Stimulated activated CD4-positive, alpha-beta T cell treated with anti-CD3 and anti-CD28 coated beads, TNF-alpha, amount 100 ng/mL, for 1 hour (primary cell): ENCODE measurements around the gene ADGRA3.
"Not testable (repeated sequence)": the region's sequence is repeated elsewhere in the genome, so short reads cannot be mapped to it uniquely, and the experiment has no call there.

Experiments used
- DNase-seq, 3 donors: peaks; one replicate each; pipeline ENCODE4 v3.0.0-alpha.2; 2020; ENCODE audit warnings: low read depth in 3 of 3, low spot score in 1 of 3

ADGRA3 gene

DNA sequence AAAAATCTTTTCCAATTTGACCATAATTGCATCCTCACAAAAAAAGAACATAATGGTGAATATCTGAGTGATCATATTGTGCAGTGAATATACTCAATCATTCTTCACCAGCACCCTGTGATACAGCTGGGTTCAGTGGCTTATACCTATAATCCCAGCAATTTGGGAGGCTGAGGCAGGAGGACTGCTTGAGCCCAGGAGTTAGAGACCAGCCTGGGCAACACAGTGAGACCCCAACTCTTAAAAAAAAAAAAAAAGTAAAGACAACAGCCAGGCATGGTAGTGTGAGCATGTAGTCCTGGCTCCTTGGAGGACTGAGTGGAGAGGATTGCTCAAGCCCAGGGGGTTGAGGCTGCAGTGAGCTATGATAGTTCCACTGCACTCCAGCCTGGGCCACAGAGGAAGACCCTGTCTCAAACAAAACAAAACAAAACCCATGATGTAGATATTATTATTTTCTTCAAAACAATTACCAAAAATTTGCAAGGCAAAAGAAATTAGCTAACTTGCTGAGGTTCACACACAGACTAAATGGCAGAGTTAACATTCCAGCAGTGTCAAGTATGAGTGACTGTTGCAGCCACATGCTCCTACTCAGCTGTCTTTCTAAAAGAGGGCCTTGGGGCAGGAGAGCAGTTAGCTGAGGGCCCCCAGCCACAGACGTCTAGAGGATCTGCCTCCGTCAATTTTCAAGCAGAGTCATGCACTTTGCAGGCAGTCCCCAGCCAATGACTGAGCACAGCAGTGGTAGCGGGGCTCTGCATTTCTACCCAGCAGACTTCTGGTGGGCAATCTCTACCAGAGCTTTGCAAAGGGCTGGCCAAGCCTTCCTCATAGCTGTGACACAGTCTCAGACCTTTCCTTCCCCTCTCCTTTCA, 33.4 kb downstream of the ADGRA3 start:
- DNase-seq = no peak

DNA sequence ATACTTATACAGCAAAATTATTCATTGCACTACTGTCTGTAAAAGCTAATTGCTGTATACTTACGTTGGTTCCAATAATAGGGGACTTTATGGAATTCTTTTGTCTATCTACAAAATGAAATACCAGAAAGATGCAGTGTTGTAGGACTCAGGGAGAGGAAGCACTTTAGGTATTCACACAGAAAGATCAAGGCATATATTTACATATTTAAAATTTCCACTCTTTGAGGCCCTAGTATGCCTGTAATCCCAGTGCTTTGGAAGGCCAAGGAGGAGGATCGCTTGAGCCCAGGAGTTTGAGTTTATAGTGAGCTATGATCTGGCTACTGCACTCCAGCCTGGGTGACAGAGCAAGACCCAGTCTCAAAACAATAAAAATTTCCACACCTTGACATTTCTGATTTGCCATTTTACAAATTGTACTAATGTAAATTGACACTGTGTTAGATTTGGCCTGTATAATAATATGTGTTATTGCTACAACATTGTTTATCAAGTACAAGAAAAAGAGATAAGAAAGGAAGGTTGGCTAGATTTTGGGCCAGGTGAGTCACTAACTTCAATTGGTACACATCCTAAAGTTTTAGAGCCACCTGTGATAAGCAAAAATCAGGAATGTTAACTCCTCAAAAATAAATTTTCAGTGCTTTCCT, 35.1 kb downstream of the ADGRA3 start:
- no peak for DNase-seq

DNA sequence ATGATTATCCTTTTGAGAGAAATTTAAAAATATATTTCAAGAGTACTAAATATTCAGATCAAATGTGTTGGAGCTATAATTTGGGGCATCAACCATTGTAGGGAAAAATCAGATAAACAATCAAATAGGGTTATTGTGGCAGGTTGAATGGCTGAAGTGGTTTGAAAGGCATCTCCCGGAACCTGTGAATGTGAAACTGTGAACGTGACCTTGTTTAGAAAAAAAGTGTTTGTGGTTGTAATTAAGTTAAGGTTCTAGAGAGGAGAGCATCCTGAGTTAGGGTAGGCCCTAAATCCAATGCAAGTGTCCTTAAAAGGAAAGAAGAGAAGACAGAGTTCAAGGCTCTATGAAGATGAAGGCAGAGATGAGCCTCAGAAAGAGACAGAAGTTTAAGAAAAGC, 37.4 kb downstream of the ADGRA3 start:
- no peak for DNase-seq

DNA sequence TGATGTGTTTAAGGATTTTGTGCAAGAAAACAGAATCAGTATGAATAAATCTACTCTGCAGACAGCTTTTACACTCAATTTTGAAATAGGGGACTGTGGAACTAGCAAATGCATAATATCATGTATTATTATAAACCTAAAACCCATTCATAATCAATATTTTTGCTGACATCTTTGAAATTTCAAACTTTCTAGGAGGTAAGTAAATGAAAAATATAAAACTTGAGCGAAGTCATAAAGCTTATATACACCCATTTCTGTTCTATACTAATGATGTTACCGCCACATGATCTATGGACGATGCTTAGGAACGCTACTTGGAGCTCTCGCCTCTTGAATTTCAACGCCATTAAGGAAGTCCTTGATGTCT, 38.1 kb downstream of the ADGRA3 start:
- DNase-seq = no peak

DNA sequence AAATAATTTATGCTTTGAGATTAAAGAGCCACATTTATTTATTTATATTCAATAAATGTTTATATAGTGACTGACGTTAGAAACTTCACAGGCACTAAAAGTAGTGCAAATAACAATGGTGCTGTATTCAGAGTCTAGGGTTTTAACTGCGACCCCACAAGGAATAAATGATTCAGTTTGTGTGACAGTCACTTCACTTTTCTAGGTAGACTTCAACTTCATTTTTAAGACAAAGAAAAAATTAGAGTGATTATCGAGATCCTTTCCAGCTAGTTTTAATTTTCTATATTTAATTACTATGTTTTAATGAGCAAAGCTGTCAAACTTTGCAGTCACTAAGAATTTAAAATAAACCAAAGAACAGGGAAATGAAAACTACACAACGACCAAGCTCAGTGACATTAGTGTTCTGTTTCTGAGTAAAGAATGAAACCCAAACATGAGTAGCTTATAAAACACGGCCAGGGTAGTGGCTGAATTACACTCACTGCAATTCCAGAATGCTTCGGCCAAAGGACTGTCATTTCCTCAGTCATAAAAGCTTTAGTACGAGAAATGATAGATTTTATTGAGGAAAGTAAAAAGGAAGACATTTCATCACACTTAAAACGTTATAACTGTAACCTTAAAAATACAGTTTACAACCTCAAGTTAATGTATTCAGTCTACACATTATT, 38.6 kb downstream of the ADGRA3 start:
- no peak for DNase-seq

DNA sequence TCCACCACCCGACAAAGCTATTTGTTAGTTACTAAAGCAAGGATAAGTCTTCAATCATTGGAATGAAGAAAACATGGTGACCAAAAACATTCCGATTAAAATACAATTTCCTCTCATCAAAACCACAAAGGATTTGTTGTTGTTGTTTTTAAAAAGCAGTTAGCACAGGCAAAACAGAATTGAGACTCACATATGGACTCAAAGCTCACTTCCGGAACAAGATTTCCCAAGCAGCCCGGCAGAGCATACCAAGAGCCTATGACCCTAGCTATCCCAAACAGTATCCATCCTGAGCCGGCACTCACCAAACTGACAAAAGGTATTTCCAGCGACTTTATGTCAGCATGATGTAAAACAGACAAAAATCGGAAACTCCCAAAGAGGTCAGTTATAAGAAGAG, 39.9 kb downstream of the ADGRA3 start:
- DNase-seq = no peak

DNA sequence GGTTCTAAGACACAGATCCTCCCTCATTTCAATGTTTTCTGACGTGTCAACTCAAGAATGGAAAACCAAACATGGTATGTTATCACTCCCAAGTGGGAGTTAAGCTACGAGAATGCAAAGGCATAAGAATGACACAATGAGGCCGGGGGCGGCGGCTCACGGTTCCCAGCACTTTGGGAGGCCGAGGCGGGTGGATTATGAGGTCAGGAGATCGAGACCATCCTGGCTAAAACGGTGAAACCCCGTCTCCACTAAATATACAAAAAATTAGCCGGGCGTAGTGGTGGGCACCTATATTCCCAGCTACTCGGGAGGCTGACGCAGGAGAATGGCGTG, 40.6 kb downstream of the ADGRA3 start:
- DNase-seq = not testable (repeated sequence)

DNA sequence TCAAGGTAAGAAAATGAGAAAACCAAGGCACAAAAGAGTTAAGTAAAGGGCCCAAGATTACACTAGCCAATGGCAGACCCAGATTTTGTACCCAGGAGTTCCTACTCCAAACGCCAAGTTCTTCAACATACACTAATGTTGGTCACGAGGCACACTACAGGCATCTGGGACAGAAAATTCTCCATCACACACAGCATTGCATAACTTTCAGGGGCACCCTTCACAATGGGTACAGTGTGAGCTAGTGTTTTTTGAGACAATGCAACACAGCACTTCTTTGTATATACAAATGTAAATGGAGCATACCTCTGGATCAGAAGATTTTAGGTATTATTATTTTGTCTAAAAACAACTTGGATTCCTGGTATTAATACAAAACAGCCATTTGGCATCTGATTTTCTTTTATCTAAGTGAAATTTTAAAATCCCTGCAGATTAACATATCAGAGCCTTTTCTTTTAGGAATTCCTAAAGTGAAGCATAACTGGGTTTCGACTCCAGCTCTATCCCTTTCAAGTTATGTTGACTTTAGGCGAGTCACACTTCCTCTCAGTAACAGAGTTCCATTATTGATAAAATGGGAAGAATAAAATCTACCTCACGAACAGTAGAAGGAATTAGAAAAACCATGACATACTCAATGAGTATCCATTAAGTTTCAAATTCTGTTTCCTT, 41.1 kb downstream of the ADGRA3 start:
- DNase-seq = no peak

DNA sequence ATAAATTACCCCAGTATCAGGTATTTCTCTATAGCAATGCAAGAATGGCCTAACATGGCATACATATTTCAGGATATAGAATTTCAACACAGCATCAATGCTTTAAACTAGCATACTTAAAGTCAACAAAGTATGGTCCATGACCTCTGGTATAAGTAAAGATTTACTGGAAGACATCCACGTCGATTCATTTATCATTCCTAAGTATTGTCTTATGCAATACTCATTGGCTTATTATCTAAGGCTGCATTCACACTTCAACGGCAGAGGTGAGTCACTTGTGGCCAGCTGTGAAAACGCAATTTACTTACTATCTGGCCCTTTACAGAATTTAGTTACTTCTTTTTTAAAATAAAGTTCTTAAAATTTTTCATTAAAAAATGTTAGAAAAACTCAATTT, 42.6 kb downstream of the ADGRA3 start:
- no peak for DNase-seq

DNA sequence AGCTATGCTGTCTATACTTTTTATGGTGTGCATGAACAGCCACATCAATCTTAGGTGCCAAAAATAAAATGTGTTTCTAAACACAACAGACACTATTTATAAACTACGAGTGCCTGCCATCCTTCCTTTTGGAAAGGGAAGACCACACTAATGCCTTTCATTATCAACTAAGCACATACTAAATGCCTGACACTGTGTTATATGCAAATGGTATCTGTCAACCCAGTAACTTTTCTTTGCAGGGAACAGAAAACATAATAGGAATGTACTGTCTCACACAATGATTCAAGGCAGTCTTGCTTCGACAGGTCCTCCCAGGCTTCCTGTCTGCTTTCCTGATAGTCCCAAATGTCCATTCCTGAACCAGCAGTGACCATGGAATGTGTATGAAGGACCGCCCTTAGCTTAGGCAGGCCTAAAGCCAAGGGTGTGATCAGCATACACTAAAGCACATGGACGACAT, 43.8 kb downstream of the ADGRA3 start:
- DNase-seq = no peak

DNA sequence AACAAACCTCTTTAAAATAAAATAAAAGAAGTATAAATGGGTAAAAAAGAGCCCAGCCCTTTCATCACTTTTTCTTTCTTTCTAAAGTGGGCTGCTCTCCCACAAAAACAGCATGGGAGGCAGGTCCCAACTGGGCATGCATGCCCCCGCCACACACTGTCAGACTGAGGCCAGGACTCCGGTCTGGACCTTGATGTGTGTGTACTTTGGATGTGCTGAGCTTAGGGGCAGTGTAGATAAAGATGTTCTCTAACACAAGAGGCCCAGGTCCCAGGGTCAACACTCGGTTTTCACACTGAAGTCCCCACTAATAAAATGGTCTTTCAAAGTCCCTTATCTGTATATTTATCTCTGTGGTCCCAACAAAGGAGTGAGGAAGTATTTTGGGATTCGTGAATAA, 44.4 kb downstream of the ADGRA3 start:
- no peak for DNase-seq

DNA sequence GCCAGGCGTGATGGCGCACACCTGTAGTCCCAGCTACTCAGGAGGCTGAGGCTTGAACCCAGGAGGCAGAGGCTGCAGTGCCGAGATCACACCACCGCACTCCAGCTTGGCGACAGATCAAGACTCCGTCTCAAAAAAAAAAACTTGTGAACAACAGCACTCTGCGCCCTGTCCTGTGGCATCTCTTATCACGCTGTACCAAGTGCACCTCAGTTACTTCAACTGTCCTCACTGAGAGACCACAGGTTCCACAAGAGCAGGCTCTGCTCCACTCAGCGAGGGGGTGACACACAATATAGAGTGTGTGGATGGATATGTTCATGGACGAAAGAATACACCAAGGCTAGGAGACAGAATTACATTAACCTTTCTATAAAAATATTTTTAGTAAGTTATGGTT, 49.3 kb downstream of the ADGRA3 start:
- no peak for DNase-seq

DNA sequence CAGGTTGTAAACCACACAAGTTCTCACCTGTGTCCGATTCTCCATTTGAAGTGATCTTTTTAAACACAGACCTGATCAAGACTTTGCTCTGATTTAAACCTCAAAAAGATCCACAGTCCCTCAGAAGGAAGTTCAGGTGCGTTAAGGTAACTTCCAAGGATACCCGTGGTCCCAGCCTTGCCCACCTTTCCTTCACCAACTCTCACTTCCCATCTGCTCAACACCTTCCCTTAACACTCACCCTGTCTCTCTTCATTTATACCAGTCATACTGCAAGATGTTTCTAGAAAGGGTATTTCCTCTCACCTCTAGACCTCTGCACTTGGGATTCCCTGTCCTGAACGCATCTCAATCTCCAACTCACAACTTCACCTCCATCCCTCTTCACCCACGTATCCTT, 49.9 kb downstream of the ADGRA3 start:
- no peak for DNase-seq

DNA sequence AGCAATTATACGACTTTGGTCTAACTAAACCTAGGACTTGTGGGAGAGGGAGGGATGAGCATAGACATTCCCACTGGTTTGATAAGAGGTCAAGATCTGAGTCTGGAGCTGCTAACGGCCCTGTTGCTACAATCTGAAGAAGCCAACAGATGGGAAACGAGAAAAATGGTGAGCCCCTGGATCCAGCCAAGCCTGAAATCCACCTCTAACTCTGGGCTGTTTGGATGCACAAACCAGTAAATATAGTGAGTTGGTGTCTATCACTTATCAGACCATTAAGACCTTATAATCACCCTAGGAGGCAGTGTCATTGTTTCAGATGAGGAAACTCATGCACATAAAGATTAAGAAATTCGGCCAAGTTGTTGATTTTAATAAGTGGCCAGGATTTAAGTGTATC, 50.5 kb downstream of the ADGRA3 start:
- no peak for DNase-seq

DNA sequence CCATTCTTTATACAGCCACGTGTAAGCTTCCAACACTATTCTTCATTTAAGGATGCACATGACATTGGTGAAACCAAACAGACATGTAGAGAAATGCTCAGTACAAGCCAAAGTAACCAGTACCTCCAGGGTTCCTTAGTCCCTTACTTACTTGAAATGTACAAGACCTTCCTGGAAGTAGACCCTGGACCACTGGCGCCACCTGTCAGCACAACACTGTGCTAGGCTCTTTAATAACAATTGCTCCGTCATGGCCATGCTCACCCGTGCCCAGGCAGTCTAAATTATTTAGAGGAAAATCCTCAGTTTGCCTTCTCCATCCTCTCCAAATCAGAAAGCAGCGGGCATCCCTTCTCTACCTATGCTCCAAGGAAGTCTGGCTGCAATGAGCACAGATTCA, 52.7 kb downstream of the ADGRA3 start:
- DNase-seq = peak in 1 of 3 donors; percentile 8

DNA sequence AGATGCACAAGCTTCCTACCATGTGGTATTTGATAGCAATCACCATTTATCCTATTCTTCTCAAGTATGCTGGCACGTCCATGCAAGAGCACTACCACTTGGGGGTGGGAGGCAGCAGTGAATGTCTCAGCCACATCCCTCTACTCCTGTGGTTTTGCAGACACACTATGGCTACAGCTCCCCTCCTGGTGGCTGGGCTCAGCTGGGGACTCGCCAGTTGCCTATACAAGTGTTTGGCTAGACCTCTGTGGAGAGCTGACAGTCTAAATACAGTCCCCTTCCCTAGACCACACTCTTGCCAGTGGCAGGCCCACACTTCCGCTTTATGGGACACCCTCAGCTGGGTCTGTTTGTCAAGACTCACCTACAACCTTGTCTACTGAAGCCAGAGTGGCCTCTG, 53.2 kb downstream of the ADGRA3 start:
- no peak for DNase-seq

DNA sequence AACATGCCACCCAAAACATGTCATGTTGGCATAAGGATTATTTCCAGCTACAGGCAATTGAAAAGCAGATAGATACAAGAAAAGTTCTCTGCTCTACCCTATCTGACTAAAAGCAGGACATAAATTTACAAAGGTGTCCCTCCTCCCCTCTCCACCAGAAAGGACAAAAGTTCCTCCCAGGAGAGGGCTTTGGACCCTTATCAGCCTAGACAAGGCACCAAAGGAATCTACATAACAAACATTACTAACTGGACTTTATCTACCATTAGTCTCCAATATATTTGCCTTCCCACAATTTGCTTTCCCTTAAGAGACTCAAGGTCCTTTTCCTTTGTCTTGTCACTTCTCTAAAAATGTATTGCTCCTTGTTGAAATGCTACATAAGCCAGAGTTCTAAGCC, 55.6 kb downstream of the ADGRA3 start:
- DNase-seq = no peak

DNA sequence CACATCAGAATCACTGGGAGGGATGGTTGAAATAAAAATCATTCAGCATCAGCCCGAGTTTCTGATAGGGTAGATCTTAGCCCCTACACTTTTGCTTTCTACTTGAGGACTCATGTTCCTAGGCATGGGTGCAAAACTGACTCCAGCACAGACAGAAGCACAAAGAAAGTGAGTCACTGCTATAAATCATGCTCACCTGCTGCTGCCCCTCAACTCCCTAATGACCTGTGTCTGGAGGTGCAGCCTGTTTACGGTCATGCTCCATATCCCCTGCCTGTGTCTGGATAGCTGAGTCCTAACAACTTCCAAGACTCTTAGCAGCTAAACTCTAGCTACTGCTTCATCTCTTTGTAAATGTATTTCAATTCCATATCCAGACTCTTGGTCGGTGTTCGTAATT, 57.8 kb downstream of the ADGRA3 start:
- DNase-seq = no peak

DNA sequence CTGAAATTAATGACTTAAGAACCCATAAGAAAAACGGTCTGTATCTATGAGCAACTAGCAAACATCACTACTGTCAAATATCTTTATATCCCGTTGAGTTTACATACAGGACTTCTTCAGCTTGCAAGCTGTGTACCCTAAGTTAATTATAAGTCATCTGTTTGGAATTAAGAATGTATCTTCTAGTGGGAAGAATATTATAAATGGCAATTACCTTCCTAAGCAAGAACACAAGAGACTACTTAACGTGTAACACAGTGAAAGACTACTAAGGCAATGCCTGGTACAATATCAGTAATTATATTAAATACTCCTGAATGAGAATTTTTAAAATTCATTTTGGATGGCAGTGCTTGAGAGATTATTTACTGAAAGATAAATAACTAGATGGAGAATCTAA, 58.5 kb downstream of the ADGRA3 start:
- DNase-seq = no peak

DNA sequence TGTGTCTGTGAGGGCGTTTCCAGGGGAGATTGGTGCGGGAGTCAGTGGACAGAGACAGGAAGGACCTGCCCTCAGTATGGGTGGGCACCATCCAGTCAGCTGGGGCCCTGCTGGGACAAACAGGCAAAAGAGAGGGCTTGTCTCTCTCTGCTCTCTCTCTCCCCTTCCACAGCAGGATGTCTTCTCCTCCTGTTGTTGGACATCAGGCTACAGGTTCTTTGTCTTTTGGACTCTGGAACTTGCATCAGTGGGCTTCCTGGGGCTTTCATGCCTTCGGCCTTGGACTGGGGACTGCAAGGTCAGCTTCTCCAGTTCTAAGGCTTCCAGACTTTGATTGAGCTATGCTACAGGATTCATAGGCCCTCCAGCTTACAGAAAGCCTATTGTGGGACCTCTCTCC, 59.6 kb downstream of the ADGRA3 start:
- DNase-seq = no peak

DNA sequence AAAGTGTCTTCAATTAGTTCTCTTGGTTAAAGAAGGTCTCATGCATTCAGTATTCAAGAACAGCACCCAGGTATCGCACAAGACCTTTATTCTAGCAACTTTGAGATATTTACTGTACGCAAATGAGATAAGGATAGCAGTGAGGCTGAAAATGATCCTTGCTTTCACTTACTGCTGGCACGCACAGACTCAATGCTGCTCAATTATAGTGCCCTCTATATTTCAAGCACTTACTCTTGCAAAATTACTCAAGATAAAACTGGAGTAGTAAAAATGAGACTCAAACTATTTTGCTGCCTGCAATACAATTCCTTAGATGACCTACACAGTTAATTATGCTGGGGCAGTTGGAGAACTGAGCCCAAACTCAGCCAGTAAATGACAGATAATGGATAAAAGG, 60.9 kb downstream of the ADGRA3 start:
- DNase-seq = no peak
